ENCODE data around the gene OR5K1.

DNA sequence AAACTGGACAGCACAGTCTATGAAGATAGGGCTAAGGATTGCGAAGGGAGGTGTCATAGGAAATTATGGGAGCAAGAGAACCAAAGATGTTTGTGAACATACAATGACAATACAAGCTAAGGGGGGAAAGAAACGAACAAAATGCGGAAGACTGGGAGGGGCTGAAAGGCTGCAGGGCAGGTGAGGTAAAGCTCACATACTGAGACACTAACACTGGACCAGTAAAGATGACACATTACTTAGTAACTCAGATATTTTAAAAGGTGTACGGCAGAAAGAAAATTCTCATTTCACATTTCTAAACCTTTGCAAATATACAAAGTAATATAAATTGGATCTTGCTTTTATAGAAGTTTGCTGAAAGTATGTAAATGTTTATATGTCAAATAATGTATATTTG is 49.6 kb downstream of the OR5K1 start:
- TF ChIP-seq POLR2A (IDR thresholded peaks at IDR 0.05) = no peak
- TF ChIP-seq, protein P1, sequence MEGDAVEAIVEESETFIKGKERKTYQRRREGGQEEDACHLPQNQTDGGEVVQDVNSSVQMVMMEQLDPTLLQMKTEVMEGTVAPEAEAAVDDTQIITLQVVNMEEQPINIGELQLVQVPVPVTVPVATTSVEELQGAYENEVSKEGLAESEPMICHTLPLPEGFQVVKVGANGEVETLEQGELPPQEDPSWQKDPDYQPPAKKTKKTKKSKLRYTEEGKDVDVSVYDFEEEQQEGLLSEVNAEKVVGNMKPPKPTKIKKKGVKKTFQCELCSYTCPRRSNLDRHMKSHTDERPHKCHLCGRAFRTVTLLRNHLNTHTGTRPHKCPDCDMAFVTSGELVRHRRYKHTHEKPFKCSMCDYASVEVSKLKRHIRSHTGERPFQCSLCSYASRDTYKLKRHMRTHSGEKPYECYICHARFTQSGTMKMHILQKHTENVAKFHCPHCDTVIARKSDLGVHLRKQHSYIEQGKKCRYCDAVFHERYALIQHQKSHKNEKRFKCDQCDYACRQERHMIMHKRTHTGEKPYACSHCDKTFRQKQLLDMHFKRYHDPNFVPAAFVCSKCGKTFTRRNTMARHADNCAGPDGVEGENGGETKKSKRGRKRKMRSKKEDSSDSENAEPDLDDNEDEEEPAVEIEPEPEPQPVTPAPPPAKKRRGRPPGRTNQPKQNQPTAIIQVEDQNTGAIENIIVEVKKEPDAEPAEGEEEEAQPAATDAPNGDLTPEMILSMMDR (IDR thresholded peaks at IDR 0.05) = no peak
